ENCODE data around the gene FSTL4.

Gene FSTL4

DNA sequence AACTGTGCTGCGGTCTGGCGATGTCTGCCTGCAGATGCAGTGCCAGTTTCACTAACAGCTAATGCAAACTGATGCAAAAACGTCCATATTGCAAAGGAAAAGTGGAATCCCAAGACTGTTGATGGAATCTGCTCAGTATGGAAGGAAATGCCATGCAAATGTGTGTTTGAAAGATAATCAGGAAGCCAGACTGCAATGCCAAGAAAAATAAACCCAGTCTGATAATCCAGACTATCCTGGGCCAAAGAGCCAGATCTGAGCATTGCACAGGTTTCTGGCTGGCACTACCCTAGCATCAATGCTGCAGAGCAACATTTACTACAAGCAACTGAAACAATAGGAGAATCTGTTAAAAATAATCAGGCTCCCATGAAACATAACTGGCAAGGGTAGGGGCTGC is 130.3 kb downstream of the FSTL4 start:
- Histone ChIP-seq H3K4me1 (ENCODE audit: control insufficient read depth, insufficient read depth, low read length) (no peaks in the 10 kb centered on the region), H3K27me3 (ENCODE audit: control insufficient read depth, insufficient read depth, low read length) (no peaks in the 10 kb centered on the region), H3K4me3 (ENCODE audit: low read length) (no peak overlapping the region), H3K36me3 (ENCODE audit: control insufficient read depth, insufficient read depth, low read length) (no peaks in the 10 kb centered on the region), H3K9ac (ENCODE audit: low read length) (no peak overlapping the region), H3K9me3 (ENCODE audit: control insufficient read depth, low read length) (no peaks in the 10 kb centered on the region)

DNA sequence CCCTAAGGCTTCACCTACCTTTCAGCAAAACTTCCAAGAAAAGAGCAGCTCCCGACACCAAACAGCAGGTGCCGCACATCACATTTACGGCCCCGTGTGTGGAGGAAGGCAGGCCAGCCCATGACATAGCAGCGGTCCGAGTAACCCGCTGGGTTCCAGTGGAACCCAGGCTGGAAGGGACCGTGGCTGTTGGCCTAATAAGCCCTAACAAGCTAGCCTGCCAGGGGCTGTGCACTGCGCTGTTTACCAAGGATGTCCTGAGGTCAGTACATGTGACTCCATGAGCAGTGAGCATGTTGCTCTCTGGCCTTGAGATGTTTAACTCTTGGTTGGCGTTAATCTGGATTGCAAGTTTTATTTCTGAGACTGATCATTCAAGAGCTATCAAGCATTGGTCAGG is 131.5 kb downstream of the FSTL4 start:
- no peaks in the 10 kb centered on the region for H3K36me3 ChIP-seq (ENCODE audit: control insufficient read depth, insufficient read depth, low read length)
- no peaks in the 10 kb centered on the region for H3K27me3 ChIP-seq (ENCODE audit: control insufficient read depth, insufficient read depth, low read length)
- no peak overlapping the region for H3K9ac ChIP-seq (ENCODE audit: low read length)
- H3K4me3 ChIP-seq (ENCODE audit: low read length): no peak overlapping the region
- no peaks in the 10 kb centered on the region for H3K4me1 ChIP-seq (ENCODE audit: control insufficient read depth, insufficient read depth, low read length)
- H3K9me3 ChIP-seq (ENCODE audit: control insufficient read depth, low read length): no peaks in the 10 kb centered on the region

DNA sequence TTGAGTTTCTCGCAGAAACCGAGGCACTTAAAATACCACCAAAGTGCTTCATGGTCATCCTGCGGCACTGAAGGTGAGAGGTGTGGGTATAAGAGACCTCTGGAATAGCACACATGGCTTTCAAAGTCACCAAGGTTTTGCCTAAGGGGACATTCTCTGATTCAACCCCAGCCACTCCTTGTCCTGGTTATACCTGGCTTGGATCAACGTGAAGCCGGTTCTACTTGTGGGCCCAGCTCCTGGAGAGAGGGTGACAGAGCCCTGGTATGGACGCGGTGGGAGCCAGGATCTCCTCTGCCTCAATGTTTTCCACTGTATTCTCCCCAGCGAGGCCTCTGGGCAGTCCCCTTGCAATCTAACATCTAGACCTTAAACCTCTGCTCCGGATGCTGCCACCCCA is 132.0 kb downstream of the FSTL4 start:
- no peak overlapping the region for H3K4me3 ChIP-seq (ENCODE audit: low read length)
- H3K9ac ChIP-seq (ENCODE audit: low read length): no peak overlapping the region
- no peaks in the 10 kb centered on the region for H3K9me3 ChIP-seq (ENCODE audit: control insufficient read depth, low read length)
- H3K36me3 ChIP-seq (ENCODE audit: control insufficient read depth, insufficient read depth, low read length): no peaks in the 10 kb centered on the region
- H3K4me1 ChIP-seq (ENCODE audit: control insufficient read depth, insufficient read depth, low read length): no peaks in the 10 kb centered on the region
- H3K27me3 ChIP-seq (ENCODE audit: control insufficient read depth, insufficient read depth, low read length): no peaks in the 10 kb centered on the region

DNA sequence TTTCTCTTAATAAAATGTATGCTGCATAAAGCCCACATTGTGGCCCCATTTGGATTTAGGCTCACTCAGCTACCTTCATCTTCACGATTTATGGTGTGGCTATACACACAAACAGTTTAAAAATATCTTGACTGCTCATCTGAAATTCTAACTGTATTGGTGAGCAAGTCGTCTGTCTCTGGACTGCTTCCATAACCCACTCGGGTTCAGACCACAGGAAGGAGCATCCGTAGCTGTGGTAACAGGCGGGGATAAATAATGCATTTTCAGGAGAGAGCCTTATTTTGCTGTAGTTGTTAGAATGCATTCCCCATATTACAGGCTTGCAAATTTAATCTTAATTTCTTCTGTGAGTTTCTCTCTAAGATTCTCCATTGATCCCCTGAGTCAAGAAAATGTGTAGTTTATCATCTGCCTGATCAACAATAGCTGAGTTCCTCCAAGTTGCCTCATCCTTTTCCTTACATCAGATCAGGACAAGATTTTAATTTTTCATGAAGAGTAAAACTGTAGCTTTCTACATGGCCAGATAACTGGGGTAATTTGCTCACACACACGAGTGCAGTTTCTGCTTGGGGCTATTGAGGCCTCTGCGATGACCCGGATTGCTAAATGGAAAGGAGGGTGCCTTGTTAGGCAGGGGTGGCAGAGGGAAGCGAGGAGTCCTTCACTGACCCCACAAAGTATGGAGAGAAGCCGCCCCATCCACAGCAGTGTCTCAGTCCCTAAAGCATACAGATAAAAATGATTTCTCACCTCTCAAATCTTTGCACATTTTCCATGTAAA is 133.9 kb downstream of the FSTL4 start:
- Histone ChIP-seq H3K27me3 (ENCODE audit: control insufficient read depth, insufficient read depth, low read length) (no peaks in the 10 kb centered on the region), H3K36me3 (ENCODE audit: control insufficient read depth, insufficient read depth, low read length) (no peaks in the 10 kb centered on the region), H3K9me3 (ENCODE audit: control insufficient read depth, low read length) (no peaks in the 10 kb centered on the region), H3K9ac (ENCODE audit: low read length) (no peak overlapping the region), H3K4me1 (ENCODE audit: control insufficient read depth, insufficient read depth, low read length) (no peaks in the 10 kb centered on the region), H3K4me3 (ENCODE audit: low read length) (no peak overlapping the region)

DNA sequence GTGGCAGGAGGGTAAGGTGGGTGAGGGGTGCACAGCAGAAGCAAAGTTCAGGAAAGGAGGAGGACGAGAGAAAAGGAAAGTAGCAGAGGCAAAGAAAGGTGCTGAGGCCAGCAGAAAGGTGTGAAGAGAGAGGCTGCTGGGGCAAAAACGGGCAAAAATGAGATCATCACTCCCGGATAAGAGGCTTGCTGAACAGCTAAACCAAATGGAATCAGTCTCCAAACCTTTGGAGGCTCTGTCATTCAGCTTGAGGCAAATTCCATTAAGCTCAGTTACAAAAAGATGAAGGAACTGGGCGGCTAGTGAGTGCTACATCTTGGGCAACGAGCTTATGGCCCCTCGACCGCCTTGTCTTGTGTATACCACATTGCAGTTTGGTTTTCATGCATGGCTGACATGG is 136.4 kb downstream of the FSTL4 start:
- no peak overlapping the region for H3K4me3 ChIP-seq (ENCODE audit: low read length)
- H3K36me3 ChIP-seq (ENCODE audit: control insufficient read depth, insufficient read depth, low read length): no peaks in the 10 kb centered on the region
- H3K9ac ChIP-seq (ENCODE audit: low read length): no peak overlapping the region
- no peaks in the 10 kb centered on the region for H3K4me1 ChIP-seq (ENCODE audit: control insufficient read depth, insufficient read depth, low read length)
- H3K9me3 ChIP-seq (ENCODE audit: control insufficient read depth, low read length): no peaks in the 10 kb centered on the region
- H3K27me3 ChIP-seq (ENCODE audit: control insufficient read depth, insufficient read depth, low read length): no peaks in the 10 kb centered on the region

DNA sequence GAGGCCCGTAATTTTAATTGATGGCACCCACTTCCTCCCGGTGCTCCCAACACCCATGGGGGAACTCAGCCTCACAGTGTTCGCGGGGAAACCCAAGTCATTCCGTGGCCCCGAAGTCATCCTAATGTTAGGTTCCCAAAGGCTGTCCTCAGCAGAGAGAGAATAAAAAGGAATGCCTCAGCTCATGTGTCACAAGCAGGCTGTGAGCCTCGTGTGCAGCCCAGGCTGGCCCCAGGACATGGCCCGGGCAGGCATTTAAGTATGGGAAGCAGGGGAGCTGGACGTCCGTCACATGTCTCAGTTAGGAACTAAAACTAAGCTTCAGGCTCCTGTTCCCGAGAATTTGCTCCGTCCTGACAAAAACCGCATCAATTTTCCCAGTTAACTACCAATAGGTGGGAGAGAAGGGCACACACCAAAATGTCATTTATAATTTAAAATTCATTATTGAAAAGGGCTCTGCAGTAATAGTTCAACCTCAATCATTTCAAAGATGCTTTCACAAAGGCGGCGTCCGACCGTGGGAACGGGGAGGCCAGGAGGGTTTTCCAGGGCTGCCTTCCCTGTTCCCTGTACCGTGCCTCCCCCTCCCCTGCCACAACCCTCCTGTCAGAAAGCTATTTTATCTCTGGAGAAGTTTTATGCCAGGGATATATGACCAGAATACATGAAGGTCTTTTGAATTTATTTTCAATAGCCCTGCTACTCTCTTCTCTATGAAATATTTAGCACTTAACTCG is 137.3 kb downstream of the FSTL4 start:
- Histone ChIP-seq H3K36me3 (ENCODE audit: control insufficient read depth, insufficient read depth, low read length) (no peaks in the 10 kb centered on the region), H3K4me3 (ENCODE audit: low read length) (no peak overlapping the region), H3K9me3 (ENCODE audit: control insufficient read depth, low read length) (no peaks in the 10 kb centered on the region), H3K27me3 (ENCODE audit: control insufficient read depth, insufficient read depth, low read length) (no peaks in the 10 kb centered on the region), H3K9ac (ENCODE audit: low read length) (no peak overlapping the region), H3K4me1 (ENCODE audit: control insufficient read depth, insufficient read depth, low read length) (no peaks in the 10 kb centered on the region)

DNA sequence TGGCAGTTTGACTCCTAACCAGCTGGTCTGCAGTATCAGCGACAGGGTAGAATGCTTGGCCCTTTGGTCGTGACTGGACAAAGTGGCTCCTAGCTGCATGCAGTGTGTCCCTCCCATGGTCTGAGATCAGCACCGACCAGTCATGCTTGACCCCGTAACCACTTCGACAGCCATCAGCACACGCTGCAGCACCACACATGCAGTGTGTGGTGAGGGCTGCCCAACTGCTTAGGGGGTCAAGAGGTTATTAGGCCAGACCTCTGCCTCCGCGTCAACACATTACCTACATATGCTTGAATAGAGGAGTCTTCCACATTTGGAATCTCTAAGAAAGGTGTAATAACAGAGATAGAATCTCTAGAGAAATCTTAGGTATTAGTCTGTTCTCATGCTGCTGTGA is 139.1 kb downstream of the FSTL4 start:
- Histone ChIP-seq H3K36me3 (ENCODE audit: control insufficient read depth, insufficient read depth, low read length) (no peaks in the 10 kb centered on the region), H3K27me3 (ENCODE audit: control insufficient read depth, insufficient read depth, low read length) (no peaks in the 10 kb centered on the region), H3K9ac (ENCODE audit: low read length) (no peak overlapping the region), H3K4me3 (ENCODE audit: low read length) (no peak overlapping the region), H3K9me3 (ENCODE audit: control insufficient read depth, low read length) (no peaks in the 10 kb centered on the region), H3K4me1 (ENCODE audit: control insufficient read depth, insufficient read depth, low read length) (no peaks in the 10 kb centered on the region)

DNA sequence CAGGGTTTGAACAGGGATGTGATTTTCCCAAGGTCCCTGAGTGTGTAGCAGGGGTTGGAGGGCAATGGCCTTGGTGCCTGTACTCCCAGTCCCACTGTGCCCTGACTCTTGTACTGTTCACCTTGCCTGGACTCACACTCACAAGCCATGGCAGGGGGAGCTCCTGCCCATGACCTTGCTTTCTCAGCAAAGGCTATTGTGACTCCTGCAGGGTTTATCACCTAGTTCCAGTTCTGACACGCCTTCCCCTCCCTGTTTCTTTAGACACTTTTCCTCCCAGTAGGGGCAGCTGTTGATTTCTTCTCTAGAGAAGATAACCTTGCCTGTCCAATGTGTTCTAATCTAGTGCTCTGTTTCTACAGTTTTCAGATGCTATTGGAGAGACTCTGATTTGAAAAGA is 139.5 kb downstream of the FSTL4 start:
- Histone ChIP-seq H3K27me3 (ENCODE audit: control insufficient read depth, insufficient read depth, low read length) (no peaks in the 10 kb centered on the region), H3K36me3 (ENCODE audit: control insufficient read depth, insufficient read depth, low read length) (no peaks in the 10 kb centered on the region), H3K9ac (ENCODE audit: low read length) (no peak overlapping the region), H3K4me3 (ENCODE audit: low read length) (no peak overlapping the region), H3K4me1 (ENCODE audit: control insufficient read depth, insufficient read depth, low read length) (no peaks in the 10 kb centered on the region), H3K9me3 (ENCODE audit: control insufficient read depth, low read length) (no peaks in the 10 kb centered on the region)

DNA sequence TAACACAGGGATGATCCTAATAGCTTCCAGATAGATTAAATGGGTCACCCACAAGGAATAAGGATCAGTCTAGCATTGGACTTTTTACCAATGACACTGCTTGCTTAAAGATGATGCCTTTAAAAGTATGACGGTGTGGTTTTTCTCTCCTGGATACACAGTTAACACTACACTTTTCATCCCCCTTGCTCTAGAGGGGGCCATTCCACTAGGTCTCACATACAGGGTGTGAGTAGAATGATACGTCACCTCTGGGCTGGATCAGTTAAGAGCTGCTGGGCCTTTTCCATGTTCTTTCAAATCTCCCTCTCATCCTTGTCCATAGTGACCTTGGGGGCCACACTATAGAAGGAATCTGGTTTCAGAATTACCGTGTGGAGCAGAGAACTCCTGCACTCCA is 140.6 kb downstream of the FSTL4 start:
- Histone ChIP-seq H3K27me3 (ENCODE audit: control insufficient read depth, insufficient read depth, low read length) (no peaks in the 10 kb centered on the region), H3K9me3 (ENCODE audit: control insufficient read depth, low read length) (no peaks in the 10 kb centered on the region), H3K4me3 (ENCODE audit: low read length) (no peak overlapping the region), H3K9ac (ENCODE audit: low read length) (no peak overlapping the region), H3K36me3 (ENCODE audit: control insufficient read depth, insufficient read depth, low read length) (no peaks in the 10 kb centered on the region), H3K4me1 (ENCODE audit: control insufficient read depth, insufficient read depth, low read length) (no peaks in the 10 kb centered on the region)

DNA sequence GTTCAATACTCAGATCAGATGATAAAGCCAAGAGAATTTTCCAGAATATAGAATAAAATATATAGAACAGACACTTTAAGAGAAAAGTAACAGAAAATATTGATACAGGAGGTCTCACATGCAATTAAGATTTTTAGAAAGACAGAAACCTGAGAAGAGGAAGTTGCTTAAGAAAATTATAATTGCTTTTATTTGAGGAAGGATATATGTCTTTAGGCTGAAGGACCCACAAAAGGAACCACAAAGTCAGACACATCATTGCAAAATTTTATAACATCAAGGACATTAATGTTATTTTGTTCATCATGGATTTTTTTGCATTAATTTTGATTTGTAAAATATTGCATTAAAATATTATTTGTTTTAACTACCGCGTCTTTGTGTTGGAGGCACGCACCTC is 141.5 kb downstream of the FSTL4 start:
- H3K4me3 ChIP-seq (ENCODE audit: low read length): no peak overlapping the region
- H3K27me3 ChIP-seq (ENCODE audit: control insufficient read depth, insufficient read depth, low read length): no peaks in the 10 kb centered on the region
- no peak overlapping the region for H3K9ac ChIP-seq (ENCODE audit: low read length)
- no peaks in the 10 kb centered on the region for H3K9me3 ChIP-seq (ENCODE audit: control insufficient read depth, low read length)
- H3K36me3 ChIP-seq (ENCODE audit: control insufficient read depth, insufficient read depth, low read length): no peaks in the 10 kb centered on the region
- H3K4me1 ChIP-seq (ENCODE audit: control insufficient read depth, insufficient read depth, low read length): no peaks in the 10 kb centered on the region

DNA sequence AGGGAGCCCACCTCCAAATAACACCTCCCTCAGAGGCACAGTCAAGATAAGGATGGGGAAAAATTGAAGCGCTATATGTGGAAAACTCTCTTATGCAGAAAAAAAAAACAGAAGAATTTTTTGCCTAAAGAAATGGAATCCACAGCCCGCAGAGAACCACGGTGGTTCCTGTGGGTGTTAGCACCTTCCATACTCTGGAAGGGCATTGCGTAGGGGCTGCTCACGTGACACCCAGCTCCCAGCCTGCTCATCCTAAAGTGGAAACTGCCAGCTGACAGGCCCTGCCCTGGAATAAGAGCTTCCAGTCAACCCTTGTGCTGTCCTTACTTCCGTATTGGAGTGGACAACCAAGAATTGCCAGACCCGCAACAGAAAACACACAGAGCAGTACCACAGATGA is 142.5 kb downstream of the FSTL4 start:
- Histone ChIP-seq H3K9me3 (ENCODE audit: control insufficient read depth, low read length) (no peaks in the 10 kb centered on the region), H3K9ac (ENCODE audit: low read length) (no peak overlapping the region), H3K4me3 (ENCODE audit: low read length) (no peak overlapping the region), H3K36me3 (ENCODE audit: control insufficient read depth, insufficient read depth, low read length) (no peaks in the 10 kb centered on the region), H3K4me1 (ENCODE audit: control insufficient read depth, insufficient read depth, low read length) (no peaks in the 10 kb centered on the region), H3K27me3 (ENCODE audit: control insufficient read depth, insufficient read depth, low read length) (no peaks in the 10 kb centered on the region)

DNA sequence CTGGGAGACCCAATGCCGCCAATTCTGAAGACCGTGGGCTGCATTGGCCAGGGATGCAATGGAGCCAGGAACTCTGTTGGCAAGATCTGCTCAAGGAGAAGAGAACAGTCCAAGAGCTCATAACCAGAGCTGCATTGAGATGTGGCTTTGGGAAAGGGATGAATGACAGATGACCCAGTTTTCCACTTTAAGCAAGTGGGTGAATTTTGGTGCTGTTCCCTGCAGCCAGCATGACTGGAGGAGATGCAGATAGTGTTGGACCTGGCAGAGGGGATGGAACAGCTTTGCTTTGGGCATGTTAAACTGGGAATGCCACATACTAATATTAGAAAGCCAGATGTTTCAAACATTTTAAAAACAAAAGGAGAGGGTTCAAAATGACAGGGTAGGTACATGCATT is 143.1 kb downstream of the FSTL4 start:
- Histone ChIP-seq H3K4me1 (ENCODE audit: control insufficient read depth, insufficient read depth, low read length) (no peaks in the 10 kb centered on the region), H3K9me3 (ENCODE audit: control insufficient read depth, low read length) (no peaks in the 10 kb centered on the region), H3K4me3 (ENCODE audit: low read length) (no peak overlapping the region), H3K36me3 (ENCODE audit: control insufficient read depth, insufficient read depth, low read length) (no peaks in the 10 kb centered on the region), H3K9ac (ENCODE audit: low read length) (no peak overlapping the region), H3K27me3 (ENCODE audit: control insufficient read depth, insufficient read depth, low read length) (no peaks in the 10 kb centered on the region)

All from mucosa of stomach (tissue), 1 donor.